H1 (cell line): Measurements from ENCODE around the gene ADA. TPM values are rescaled to one million over a fixed set of nuclear protein-coding genes. Genes with fewer than 3 reads are reported as not detected.

ENCODE experiments used
- CHD7 ChIP-seq: fragments of 300-600 bp; sonication (generic); IDR thresholded peaks from 2 replicates; pipeline ENCODE4 v1.7.1; 2012; ENCODE audit warnings: low read length, moderate library complexity, mild to moderate bottlenecking, inconsistent platforms; ENCODE audit not compliant: insufficient replicate concordance
- EP300 ChIP-seq, 2 experiments: IDR thresholded peaks; 1 replicate in 1 of 2; 2 replicates in 1 of 2; pipeline ENCODE4 v1.6.1; 2011 to 2012; ENCODE audit warnings: low read depth in 2 of 2, low read length in 2 of 2, mild to moderate bottlenecking in 2 of 2, borderline replicate concordance in 1 of 2, inconsistent platforms in 1 of 2, moderate library complexity in 1 of 2
- GABPA ChIP-seq: IDR thresholded peaks from 2 replicates; pipeline ENCODE4 v1.6.1; 2011; ENCODE audit warnings: mild to moderate bottlenecking, low read length, moderate library complexity, borderline replicate concordance; ENCODE audit not compliant: insufficient read depth
- KDM1A ChIP-seq: fragments of 200-600, 300-600 bp; sonication (generic); IDR thresholded peaks from 2 replicates; pipeline ENCODE4 v1.7.1; 2016; ENCODE audit warnings: mild to moderate bottlenecking, low read length, borderline replicate concordance
- KDM5A ChIP-seq: fragments of 200-600 bp; IDR thresholded peaks from 2 replicates; pipeline ENCODE4 v1.7.1; 2012; ENCODE audit warnings: mild to moderate bottlenecking, low read length, inconsistent platforms, mixed read lengths
- MAFK ChIP-seq: IDR thresholded peaks from 2 replicates; pipeline ENCODE4 v1.6.1; 2012; ENCODE audit warnings: low read depth, mild to moderate bottlenecking, improper control_type of control experiment, low read length
- POLR2A ChIP-seq, 2 experiments: IDR thresholded peaks; 1 replicate in 1 of 2; 2 replicates in 1 of 2; pipeline ENCODE4 v1.6.1; 2011; ENCODE audit warnings: low read depth in 2 of 2, low read length in 2 of 2, mild to moderate bottlenecking in 2 of 2; ENCODE audit errors: control extremely low read depth in 1 of 2
- SAP30 ChIP-seq: fragments of 300-600 bp; sonication (generic); IDR thresholded peaks from 2 replicates; pipeline ENCODE4 v1.7.1; 2012; ENCODE audit warnings: low read length, moderate library complexity, mild to moderate bottlenecking, inconsistent platforms; ENCODE audit not compliant: insufficient read depth, insufficient replicate concordance
- polyA plus RNA-seq, 7 experiments: library from polyadenylated mRNA; depleted of rRNA in 3 of 7; stranded (reverse) in 5 of 7; unstranded in 2 of 7; fragments of >200 nt in 5 of 7; fragments of 200-250 nt in 2 of 7; gene quantifications; 1 replicate in 5 of 7; 2 replicates in 1 of 7; 4 replicates in 1 of 7; pipeline versions ENCODE4 v1.2.1 to v1.2.3, GENCODE V29; 2011 to 2013; ENCODE audit warnings: missing spikeins in 2 of 7, mixed read lengths in 2 of 7
- total RNA-seq: library from RNA; stranded (reverse); fragmentation: NEBNext Ultra II Directional; extraction: Animal tissue kit (Norgen Biotek cat#: 25700); gene quantifications from 2 replicates; pipeline ENCODE4 v1.2.1, GENCODE V29; 2021

ADA gene
- total and polyA plus RNA-seq, 2 of the 8 experiments (the other 6 are each of a cell fraction or from before 2014, with no cell fraction given), result 19.9 to 32.8 TPM

GRCh38 chr20:44650771-44651433 lies 597 bp downstream of the ADA start (continued):
- TF ChIP-seq CHD7 (no peak), KDM5A (no peak), SAP30 (no peak), POLR2A (IDR thresholded peaks at IDR 0.05; ENCODE audit: control extremely low read depth in 1 of 2, low read depth in 2 of 2, low read length in 2 of 2) (no peak), MAFK (no peak), GABPA (no peak), EP300 (IDR thresholded peaks at IDR 0.05; ENCODE audit: borderline replicate concordance in 1 of 2, low read depth in 2 of 2, low read length in 2 of 2) (no peak), KDM1A (peak; percentile 97)
